Nephron progenitor cell (in vitro differentiated cells): ENCODE measurements around the gene CFAP61.

Experiments
- DNase-seq: peaks from one replicate; pipeline ENCODE4 v3.0.0; 2021
- H3K27ac Mint-ChIP-seq: 2 replicates; pipeline ENCODE4 v1.8.0; 2021; ENCODE audit warnings: mild to moderate bottlenecking, moderate library complexity, mixed read lengths
- H3K27me3 Mint-ChIP-seq: 2 replicates; pipeline ENCODE4 v1.8.0; 2021; ENCODE audit warnings: mild to moderate bottlenecking, low read depth, mixed read lengths; ENCODE audit not compliant: poor library complexity
- H3K36me3 Mint-ChIP-seq: 2 replicates; pipeline ENCODE4 v1.8.0; 2021; ENCODE audit warnings: low read depth, mixed read lengths
- H3K4me1 Mint-ChIP-seq: 2 replicates; pipeline ENCODE4 v1.8.0; 2021; ENCODE audit warnings: mixed read lengths
- H3K4me3 Mint-ChIP-seq: 2 replicates; pipeline ENCODE4 v1.8.0; 2021; ENCODE audit warnings: mild to moderate bottlenecking, moderate library complexity, mixed read lengths
- H3K9me3 Mint-ChIP-seq: 2 replicates; pipeline ENCODE4 v1.8.0; 2021; ENCODE audit warnings: mild to moderate bottlenecking, moderate library complexity, mixed read lengths
- CTCF ChIP-seq: fragments of 200-600 bp; sonication (generic); IDR thresholded peaks from 2 replicates; pipeline ENCODE4 v1.5.0; 2021; ENCODE audit warnings: antibody characterized with exemption

CFAP61 gene

GRCh38 chr20:20227013-20227571, 174.8 kb downstream of the CFAP61 start:
- Mint-ChIP-seq H3K36me3 (no peaks in the 10 kb centered on the region), H3K4me3 (no peak overlapping the region), H3K4me1 (peaks cover 7% of the 10 kb centered on the region), H3K9me3 (peaks cover 19% of the 10 kb centered on the region), H3K27me3 (peaks cover 10% of the 10 kb centered on the region), H3K27ac (no peak overlapping the region)
- TF ChIP-seq CTCF: no peak
- DNase-seq: no peak

GRCh38 chr20:20228351-20228750, 176.0 kb downstream of the CFAP61 start:
- Mint-ChIP-seq H3K36me3 (no peaks in the 10 kb centered on the region), H3K27me3 (peaks cover 10% of the 10 kb centered on the region), H3K4me3 (no peak overlapping the region), H3K4me1 (peaks cover 7% of the 10 kb centered on the region), H3K9me3 (peaks cover 19% of the 10 kb centered on the region), H3K27ac (no peak overlapping the region)
- no peak for DNase-seq
- TF ChIP-seq CTCF: no peak

- no peak overlapping the region for H3K4me3 Mint-ChIP-seq
- peaks cover 7% of the 10 kb centered on the region for H3K4me1 Mint-ChIP-seq
- DNase-seq: no peak
- peaks cover 13% of the 10 kb centered on the region for H3K27me3 Mint-ChIP-seq
- no peaks in the 10 kb centered on the region for H3K36me3 Mint-ChIP-seq
- no peak overlapping the region for H3K27ac Mint-ChIP-seq
- TF ChIP-seq CTCF: no peak
- H3K9me3 Mint-ChIP-seq: peaks cover 19% of the 10 kb centered on the region
Measured at GRCh38 chr20:20229595-20229994, 177.3 kb downstream of the CFAP61 start.

- TF ChIP-seq CTCF: no peak
- Mint-ChIP-seq H3K27me3 (peaks cover 14% of the 10 kb centered on the region), H3K27ac (no peak overlapping the region), H3K36me3 (no peaks in the 10 kb centered on the region), H3K9me3 (peaks cover 19% of the 10 kb centered on the region), H3K4me1 (peaks cover under 1% of the 10 kb centered on the region), H3K4me3 (no peak overlapping the region)
- DNase-seq: no peak
Measured at GRCh38 chr20:20230741-20231140, 178.4 kb downstream of the CFAP61 start.

GRCh38 chr20:20231528-20232298, 179.4 kb downstream of the CFAP61 start:
- Mint-ChIP-seq H3K36me3 (no peaks in the 10 kb centered on the region), H3K4me1 (no peaks in the 10 kb centered on the region), H3K4me3 (no peak overlapping the region), H3K27ac (no peak overlapping the region), H3K9me3 (peaks cover 16% of the 10 kb centered on the region), H3K27me3 (peaks cover 11% of the 10 kb centered on the region)
- no peak for TF ChIP-seq CTCF
- no peak for DNase-seq

GRCh38 chr20:20233041-20233514, 180.7 kb downstream of the CFAP61 start:
- H3K9me3 Mint-ChIP-seq: peaks cover 2% of the 10 kb centered on the region
- H3K27me3 Mint-ChIP-seq: peaks cover 8% of the 10 kb centered on the region
- no peak overlapping the region for H3K27ac Mint-ChIP-seq
- H3K4me1 Mint-ChIP-seq: no peaks in the 10 kb centered on the region
- no peaks in the 10 kb centered on the region for H3K36me3 Mint-ChIP-seq
- no peak for TF ChIP-seq CTCF
- H3K4me3 Mint-ChIP-seq: no peak overlapping the region
- no peak for DNase-seq
